DND-41 (cell line): ENCODE data around the gene GOLGA6L1.
"Not testable (repeated sequence)": the region's sequence is repeated elsewhere in the genome, so short reads cannot be mapped to it uniquely, and the experiment has no call there.

Experiments used
- ATAC-seq: fragments of 200-7000 bp; cut with Tn5 transposase; 3 replicates; pipeline ENCODE4 v1.9.1; 2021; ENCODE audit warnings: low read depth; ENCODE audit not compliant: insufficient read depth
- DNase-seq: peaks from one replicate; pipeline ENCODE4 v3.0.0-alpha.2; 2020
- H2AFZ ChIP-seq: 2 replicates; pipeline ENCODE4 v1.6.0; 2012; ENCODE audit warnings: low read depth, low read length
- H3K27ac ChIP-seq: 2 replicates; pipeline ENCODE4 v1.5.1; 2012; ENCODE audit warnings: low read length, inconsistent platforms
- H3K27me3 ChIP-seq: fragments of 200-600 bp; sonication (generic); 2 replicates; pipeline ENCODE4 v1.6.0; 2012; ENCODE audit warnings: low read length, mild to moderate bottlenecking, inconsistent platforms; ENCODE audit not compliant: insufficient read depth, poor library complexity
- H3K36me3 ChIP-seq: 2 replicates; pipeline ENCODE4 v1.5.1; 2012; ENCODE audit warnings: low read length, inconsistent platforms; ENCODE audit not compliant: insufficient read depth
- H3K4me1 ChIP-seq: 2 replicates; pipeline ENCODE4 v1.5.1; 2012; ENCODE audit warnings: mild to moderate bottlenecking, low read length; ENCODE audit not compliant: insufficient read depth
- H3K4me2 ChIP-seq: 2 replicates; pipeline ENCODE4 v1.6.0; 2012; ENCODE audit warnings: mild to moderate bottlenecking, moderate library complexity, low read length, inconsistent platforms; ENCODE audit not compliant: insufficient read depth
- H3K4me3 ChIP-seq, 2 experiments: fragments of 200-600 bp in 1 of 2; shearing (Covaris generic) in 1 of 2; 2 replicates each; pipeline ENCODE4 v1.5.1; 2012 to 2016; ENCODE audit warnings: inconsistent platforms in 2 of 2, low read length in 2 of 2, mild to moderate bottlenecking in 2 of 2, low read depth in 1 of 2, moderate library complexity in 1 of 2
- H3K79me2 ChIP-seq: 2 replicates; pipeline ENCODE4 v1.6.0; 2012; ENCODE audit warnings: low read length, inconsistent platforms; ENCODE audit not compliant: insufficient read depth
- H3K9ac ChIP-seq: 2 replicates; pipeline ENCODE4 v1.6.0; 2012; ENCODE audit warnings: low read depth, mild to moderate bottlenecking, inconsistent platforms, low read length, moderate library complexity
- H3K9me3 ChIP-seq: 2 replicates; pipeline ENCODE4 v1.5.1; 2012; ENCODE audit warnings: low read length, moderate library complexity, mild to moderate bottlenecking, inconsistent platforms; ENCODE audit not compliant: insufficient read depth, severe bottlenecking
- H4K20me1 ChIP-seq: 2 replicates; pipeline ENCODE4 v1.6.0; 2012; ENCODE audit warnings: low read length; ENCODE audit not compliant: insufficient read depth
- EZH2 ChIP-seq: IDR thresholded peaks from 3 replicates; pipeline ENCODE4 v1.6.1; 2012; ENCODE audit warnings: borderline replicate concordance, low read depth, mild to moderate bottlenecking, moderate library complexity, low read length, inconsistent platforms; ENCODE audit not compliant: severe bottlenecking
- TF ChIP-seq, protein P1 (sequence below): IDR thresholded peaks from 2 replicates; pipeline ENCODE4 v1.5.1; 2012; ENCODE audit warnings: borderline replicate concordance, low read length, moderate library complexity, mild to moderate bottlenecking; ENCODE audit not compliant: poor library complexity, severe bottlenecking; ENCODE audit errors: extremely low read depth

Gene GOLGA6L1

DNA sequence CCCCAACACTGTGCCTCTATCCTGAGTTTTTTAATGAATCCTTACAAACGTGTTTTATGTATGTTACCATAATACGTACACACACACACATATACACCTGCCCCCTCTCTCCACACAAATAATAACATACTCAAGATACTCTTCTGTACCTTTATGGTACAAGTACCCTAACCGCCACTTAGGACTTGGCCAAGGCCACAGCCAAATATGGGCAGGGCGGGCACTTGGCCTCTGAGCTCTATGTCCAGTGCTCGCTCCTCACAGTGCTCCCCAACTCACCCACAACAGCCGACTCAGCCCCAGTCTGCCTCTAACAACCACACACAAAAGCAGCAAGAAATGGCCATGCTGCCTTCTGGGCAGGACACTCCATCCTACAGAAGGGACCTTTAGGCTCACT is 3.8 kb downstream of the GOLGA6L1 start:
- not testable (repeated sequence) for H3K79me2 ChIP-seq, H3K27ac ChIP-seq, H2AFZ ChIP-seq, H3K9me3 ChIP-seq, H3K9ac ChIP-seq, H3K4me1 ChIP-seq, H3K4me2 ChIP-seq, H4K20me1 ChIP-seq, DNase-seq, H3K4me3 ChIP-seq, H3K27me3 ChIP-seq, ATAC-seq, H3K36me3 ChIP-seq

DNA sequence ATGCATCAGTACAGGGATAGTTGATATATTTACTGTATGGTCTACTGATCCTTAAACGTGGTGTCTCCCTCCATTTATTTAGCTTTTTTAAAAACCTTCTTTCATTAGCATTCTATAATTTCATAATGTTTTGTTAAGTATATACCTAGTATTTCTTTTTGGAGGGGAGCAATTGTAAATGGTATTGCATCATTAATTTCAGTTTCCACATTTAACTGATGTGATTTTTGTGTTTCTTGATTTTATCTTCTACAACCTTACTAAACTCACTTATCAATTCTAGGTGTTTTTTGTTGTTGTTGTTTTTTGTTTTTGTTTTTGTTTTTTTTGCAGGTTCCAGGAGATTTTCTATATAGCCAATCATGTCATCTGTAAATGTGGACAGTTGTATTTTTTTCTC is 18.4 kb downstream of the GOLGA6L1 start:
- DNase-seq (no peak), ATAC-seq (no peak)
- Histone ChIP-seq H3K79me2 (no peaks in the 10 kb centered on the region), H3K36me3 (no peaks in the 10 kb centered on the region), H3K27me3 (no peaks in the 10 kb centered on the region), H3K27ac (no peak overlapping the region), H3K4me1 (no peaks in the 10 kb centered on the region), H2AFZ (no peak overlapping the region), H3K9me3 (no peaks in the 10 kb centered on the region), H3K4me3 (no peak overlapping the region), H4K20me1 (no peaks in the 10 kb centered on the region), H3K4me2 (no peak overlapping the region), H3K9ac (no peak overlapping the region)
- no peak for TF ChIP-seq EZH2
- TF ChIP-seq, protein P1, sequence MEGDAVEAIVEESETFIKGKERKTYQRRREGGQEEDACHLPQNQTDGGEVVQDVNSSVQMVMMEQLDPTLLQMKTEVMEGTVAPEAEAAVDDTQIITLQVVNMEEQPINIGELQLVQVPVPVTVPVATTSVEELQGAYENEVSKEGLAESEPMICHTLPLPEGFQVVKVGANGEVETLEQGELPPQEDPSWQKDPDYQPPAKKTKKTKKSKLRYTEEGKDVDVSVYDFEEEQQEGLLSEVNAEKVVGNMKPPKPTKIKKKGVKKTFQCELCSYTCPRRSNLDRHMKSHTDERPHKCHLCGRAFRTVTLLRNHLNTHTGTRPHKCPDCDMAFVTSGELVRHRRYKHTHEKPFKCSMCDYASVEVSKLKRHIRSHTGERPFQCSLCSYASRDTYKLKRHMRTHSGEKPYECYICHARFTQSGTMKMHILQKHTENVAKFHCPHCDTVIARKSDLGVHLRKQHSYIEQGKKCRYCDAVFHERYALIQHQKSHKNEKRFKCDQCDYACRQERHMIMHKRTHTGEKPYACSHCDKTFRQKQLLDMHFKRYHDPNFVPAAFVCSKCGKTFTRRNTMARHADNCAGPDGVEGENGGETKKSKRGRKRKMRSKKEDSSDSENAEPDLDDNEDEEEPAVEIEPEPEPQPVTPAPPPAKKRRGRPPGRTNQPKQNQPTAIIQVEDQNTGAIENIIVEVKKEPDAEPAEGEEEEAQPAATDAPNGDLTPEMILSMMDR = no peak

DNA sequence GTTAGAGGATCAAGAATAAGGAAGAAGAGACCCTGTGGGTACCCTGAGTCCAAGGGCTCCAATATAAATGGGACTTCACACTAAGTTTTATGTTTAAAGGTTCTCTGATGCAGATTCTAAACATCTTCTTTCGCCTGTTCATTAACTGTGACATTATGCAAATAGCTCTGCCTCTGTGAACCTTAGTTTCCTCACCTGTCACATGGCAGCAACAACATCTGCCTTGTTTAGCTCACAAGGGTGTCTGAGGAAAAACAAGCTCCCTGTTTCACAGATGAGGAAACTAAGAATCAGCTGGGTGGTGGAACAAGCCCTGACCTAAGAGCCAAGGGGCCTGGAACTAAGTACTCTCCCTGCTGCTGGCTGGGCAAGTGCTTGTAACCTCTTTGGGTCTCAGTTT is 40.8 kb downstream of the GOLGA6L1 start:
- Histone ChIP-seq H4K20me1 (no peaks in the 10 kb centered on the region), H2AFZ (no peak overlapping the region), H3K79me2 (no peaks in the 10 kb centered on the region), H3K9ac (no peak overlapping the region), H3K9me3 (no peaks in the 10 kb centered on the region), H3K4me3 (no peak overlapping the region), H3K27me3 (peaks cover 2% of the 10 kb centered on the region), H3K36me3 (no peaks in the 10 kb centered on the region), H3K4me2 (no peak overlapping the region), H3K4me1 (no peaks in the 10 kb centered on the region), H3K27ac (no peak overlapping the region)
- no peak for TF ChIP-seq EZH2
- TF ChIP-seq, protein P1 = no peak
- DNase-seq (no peak), ATAC-seq (no peak)

DNA sequence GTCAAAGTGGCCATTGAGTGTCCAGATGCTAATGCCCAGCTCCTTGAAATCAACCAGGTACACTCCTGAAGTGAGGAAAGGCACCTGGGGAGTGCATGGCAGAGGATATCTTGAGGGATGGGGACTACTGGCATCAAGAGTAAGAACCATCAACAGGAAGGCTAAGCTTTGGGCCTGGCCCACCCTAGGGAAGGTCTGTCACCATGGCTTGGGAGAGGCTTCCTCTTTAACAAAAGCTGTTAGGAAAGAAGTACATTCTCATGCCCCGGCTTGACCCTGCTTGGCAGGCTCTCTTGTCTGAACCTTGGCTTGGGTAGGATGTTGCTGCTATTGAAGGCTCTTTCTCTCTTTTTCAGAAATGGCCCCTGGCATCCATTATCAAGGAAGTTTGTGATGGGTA is 53.5 kb downstream of the GOLGA6L1 start:
- Histone ChIP-seq H2AFZ (no peak overlapping the region), H4K20me1 (no peaks in the 10 kb centered on the region), H3K79me2 (no peaks in the 10 kb centered on the region), H3K4me1 (no peaks in the 10 kb centered on the region), H3K4me3 (no peak overlapping the region), H3K9ac (no peak overlapping the region), H3K27me3 (peaks cover 5% of the 10 kb centered on the region), H3K4me2 (no peak overlapping the region), H3K27ac (no peak overlapping the region), H3K9me3 (no peaks in the 10 kb centered on the region), H3K36me3 (no peaks in the 10 kb centered on the region)
- DNase-seq (no peak), ATAC-seq (no peak)
- TF ChIP-seq, protein P1 = no peak

DNA sequence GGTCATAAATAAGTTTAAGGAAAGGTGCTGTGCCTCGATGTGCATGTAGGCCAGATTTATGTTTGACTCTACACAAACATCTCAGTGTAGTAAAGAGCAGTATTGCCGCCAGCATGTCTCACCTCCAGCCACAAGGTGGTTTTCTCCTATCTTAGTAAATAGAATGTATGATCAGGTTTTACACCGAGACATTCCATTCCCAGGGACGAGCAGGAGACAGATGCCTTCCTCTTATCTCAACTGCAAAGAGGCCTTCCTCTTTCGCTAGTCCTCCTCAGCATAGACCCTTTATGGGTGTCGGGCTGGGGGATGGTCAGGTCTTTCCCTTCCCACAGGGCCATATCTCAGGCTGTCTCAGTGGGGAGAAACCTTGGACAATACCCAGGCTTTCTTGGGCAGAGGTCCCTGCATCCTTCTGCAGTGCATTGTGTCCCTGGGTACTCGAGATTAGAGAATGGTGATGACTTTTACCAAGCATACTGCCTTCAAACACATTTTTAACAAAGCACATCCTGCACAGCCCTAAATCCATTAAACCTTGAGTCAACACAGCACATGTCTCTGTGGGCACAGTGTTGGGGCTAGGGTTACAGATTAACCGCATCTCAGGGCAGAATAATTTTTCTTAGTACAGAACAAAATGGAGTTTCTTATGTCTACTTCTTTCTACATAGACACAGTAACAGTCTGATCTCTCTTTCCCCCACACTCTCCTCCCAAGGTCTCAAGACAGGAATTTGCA is 54.5 kb downstream of the GOLGA6L1 start:
- H4K20me1 ChIP-seq, ATAC-seq, H2AFZ ChIP-seq, H3K4me2 ChIP-seq, H3K4me3 ChIP-seq, DNase-seq, H3K9me3 ChIP-seq, H3K9ac ChIP-seq, H3K79me2 ChIP-seq, H3K27me3 ChIP-seq, H3K27ac ChIP-seq, H3K36me3 ChIP-seq, H3K4me1 ChIP-seq: not testable (repeated sequence)
